Body of pancreas (tissue), 4 donors: ENCODE measurements around the gene CLHC1. TPM values are rescaled to one million over a fixed set of nuclear protein-coding genes. Genes with fewer than 3 reads are reported as not detected.
A peak's percentile ranks its signal among the peaks of the same experiment; 100 is the strongest.

Experiments used
- ATAC-seq: fragments of 150-250 bp; one replicate; pipeline ENCODE4 v1.9.1; 2016
- DNase-seq, 4 donors: peaks; one replicate each; pipeline ENCODE4 v3.0.0-alpha.2; 2019
- H3K27ac ChIP-seq, 4 donors: fragments of 200-600 bp; sonication (generic); 1 replicate in 3 of 4; 2 replicates in 1 of 4; pipeline versions ENCODE4 v1.5.1 to v1.6.1; 2016 to 2019; ENCODE audit warnings: mild to moderate bottlenecking in 1 of 4, mixed read lengths in 1 of 4, moderate library complexity in 1 of 4
- H3K27me3 ChIP-seq, 2 donors: fragments of 200-600 bp; sonication (generic); one replicate each; pipeline ENCODE4 v1.6.0; 2016; ENCODE audit warnings: mild to moderate bottlenecking in 1 of 2
- H3K36me3 ChIP-seq, 2 donors: fragments of 200-600 bp; sonication (generic); replicated peaks in 1 of 2; 2 replicates each; pipeline ENCODE4 v1.5.1; 2016; ENCODE audit warnings: low read depth in 2 of 2; ENCODE audit not compliant: insufficient read depth in 1 of 2
- H3K4me1 ChIP-seq: fragments of 200-600 bp; sonication (generic); one replicate; pipeline ENCODE4 v1.6.0; 2016
- H3K4me3 ChIP-seq, 2 donors: fragments of 200-600 bp; sonication (generic); 1 replicate in 1 of 2; 2 replicates in 1 of 2; pipeline ENCODE4 v1.5.1; 2016 to 2019
- H3K9me3 ChIP-seq, 3 donors: fragments of 200-600 bp; sonication (generic); 1 replicate in 2 of 3; 2 replicates in 1 of 3; pipeline ENCODE4 v1.5.1; 2016
- CTCF ChIP-seq, 7 experiments: fragments of 450-650 bp in 4 of 7; fragments of 200-600 bp in 3 of 7; sonication (generic) in 3 of 7; IDR thresholded peaks; one replicate each; pipeline ENCODE4 v1.5.1; 2016 to 2019; ENCODE audit warnings: antibody characterized with exemption in 7 of 7
- POLR2A ChIP-seq, 3 donors: fragments of 450-650 bp; IDR thresholded peaks; one replicate each; pipeline ENCODE4 v1.6.1; 2016; ENCODE audit warnings: antibody characterized with exemption in 3 of 3, mild to moderate bottlenecking in 2 of 3
- WGBS, 2 donors: methylation state at CpG; one replicate each; pipeline ENCODE4 v1.1.5; 2017; 5-methylcytosine and 5-hydroxymethylcytosine counted together
- intact Hi-C: fragments of 100-400 bp; cut with DNase I; formaldehyde crosslinking; loops from one replicate; pipeline ENCODE4 v1.15.1; 2023
- total RNA-seq, 2 donors: library from RNA; depleted of rRNA; stranded (reverse); fragments of >200 nt; gene quantifications; one replicate each; pipeline ENCODE4 v1.1.0, GENCODE V29; 2016

Gene CLHC1
- total RNA-seq, 2 donors from 2014 or later = 3.3 to 19.7 TPM

GRCh38 chr2:55236992-55237543 is 5.0 kb upstream of the CLHC1 start:
- no peak for TF ChIP-seq CTCF (IDR thresholded peaks at IDR 0.05)
- 82 to 94% methylated on average over 2 of the region's 2 CpGs for WGBS, 2 donors
- ATAC-seq (no peak), DNase-seq (no peak)
- Histone ChIP-seq H3K36me3 (peaks cover 0 to 24% of the 10 kb centered on the region in 2 donors), H3K4me3 (no peak overlapping the region), H3K4me1 (peaks cover 24% of the 10 kb centered on the region), H3K27me3 (no peaks in the 10 kb centered on the region), H3K9me3 (no peaks in the 10 kb centered on the region), H3K27ac (no peak overlapping the region)
- intact Hi-C loops = no loop called here

- 56 to 60% methylated on average over 3 of the region's 3 CpGs for WGBS, 2 donors
- TF ChIP-seq POLR2A (IDR thresholded peaks at IDR 0.05) (no peak), CTCF (IDR thresholded peaks at IDR 0.05) (no peak)
- peaks cover 0 to 23% of the 10 kb centered on the region in 2 donors for H3K36me3 ChIP-seq
Observed at GRCh38 chr2:55235724-55236538, 3.8 kb upstream of the CLHC1 start.

GRCh38 chr2:55233658-55233940 is 1.5 kb upstream of the CLHC1 start:
- peaks cover 0 to 21% of the 10 kb centered on the region in 2 donors for H3K36me3 ChIP-seq
- no peak for DNase-seq
- no peak for ATAC-seq
- no peaks in the 10 kb centered on the region for H3K9me3 ChIP-seq
- H3K27me3 ChIP-seq = no peaks in the 10 kb centered on the region
- no peak for TF ChIP-seq CTCF (IDR thresholded peaks at IDR 0.05)
- TF ChIP-seq POLR2A (IDR thresholded peaks at IDR 0.05) = no peak
- H3K4me3 ChIP-seq = peak overlapping the region in 1 of 2 donors; percentile 75
- H3K4me1 ChIP-seq = peaks cover 33% of the 10 kb centered on the region
- intact Hi-C loops = no loop called here
- peak overlapping the region in 3 of 4 donors; percentile 89 to 98 (median 97) for H3K27ac ChIP-seq
- 62 to 70% methylated on average over 7 of the region's 7 CpGs for WGBS, 2 donors

More at GRCh38 chr2:55235724-55236538, 3.8 kb upstream of the CLHC1 start:
- ATAC-seq = no peak
- Histone ChIP-seq H3K4me3 (no peak overlapping the region), H3K27me3 (no peaks in the 10 kb centered on the region), H3K4me1 (peaks cover 32% of the 10 kb centered on the region), H3K27ac (no peak overlapping the region), H3K9me3 (no peaks in the 10 kb centered on the region)
- intact Hi-C loops = no loop called here
- DNase-seq = no peak

GRCh38 chr2:55232863-55233657 is 967 bp upstream of the CLHC1 start:
- TF ChIP-seq CTCF (IDR thresholded peaks at IDR 0.05) (no peak), POLR2A (IDR thresholded peaks at IDR 0.05) (no peak)
- WGBS, 2 donors = 3 to 6% methylated on average over 28 to 33 of the region's 33 CpGs
- DNase-seq (peak; percentile 54 to 66 (median 57)), ATAC-seq (no peak)
- Histone ChIP-seq H3K9me3 (no peaks in the 10 kb centered on the region), H3K36me3 (peaks cover 0 to 21% of the 10 kb centered on the region in 2 donors), H3K27me3 (no peaks in the 10 kb centered on the region), H3K4me1 (peaks cover 33% of the 10 kb centered on the region), H3K4me3 (peak overlapping the region; percentile 47 to 75), H3K27ac (peak overlapping the region; percentile 89 to 98 (median 96))
- intact Hi-C loops = no loop called here
